ENCODE data around the gene RECK.

RECK gene

DNA sequence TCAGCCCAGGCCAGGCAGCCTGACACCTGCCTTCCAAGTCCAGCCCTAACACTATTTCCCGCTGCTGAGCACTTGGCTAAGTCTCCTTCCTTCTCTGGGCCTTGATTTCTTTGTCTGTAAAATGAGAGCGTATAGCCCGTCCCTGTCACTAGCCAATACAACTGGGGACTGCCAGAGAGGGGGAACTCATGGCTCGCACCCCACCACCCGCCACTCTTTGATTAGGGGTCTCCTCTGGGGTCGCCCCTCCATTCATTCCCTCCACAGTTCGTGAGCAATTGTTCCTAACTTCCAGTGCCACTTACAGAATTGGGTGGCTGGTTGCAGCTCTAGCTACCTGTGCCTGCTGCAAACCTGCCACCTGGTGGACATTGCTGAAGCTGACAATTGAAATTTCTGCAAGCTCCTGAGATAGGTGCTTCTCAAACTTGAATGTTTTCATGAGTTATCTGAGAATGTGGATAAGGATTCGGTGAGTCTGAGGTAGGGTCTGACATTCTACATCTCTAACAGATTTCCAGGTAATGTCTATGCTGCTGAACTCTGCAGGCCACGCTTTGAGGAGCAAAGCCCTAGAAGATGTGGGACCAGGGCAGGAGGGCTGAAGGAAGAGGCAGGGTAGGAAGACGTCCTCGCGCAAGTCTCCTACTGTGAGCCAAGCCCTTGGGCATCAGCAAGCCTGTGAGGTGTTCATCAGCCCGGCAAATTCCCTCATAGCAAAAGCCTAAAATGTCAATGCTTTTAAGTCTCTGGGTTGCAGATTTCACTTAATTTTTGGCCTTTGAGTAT, 13.3 kb upstream of the RECK start:
- Histone ChIP-seq H3K4me3 (ENCODE audit: control insufficient read depth in 1 of 7, extremely low read depth in 1 of 7, insufficient read depth in 4 of 7, low read depth in 2 of 7, low read length in 6 of 7) (no peak overlapping the region), H3K9me3 (ENCODE audit: control extremely low read depth in 1 of 5, control insufficient read depth in 4 of 5, insufficient read depth in 2 of 5, low read depth in 1 of 5, low read length in 4 of 5) (no peaks in the 10 kb centered on the region), H3K27ac (ENCODE audit: insufficient read depth in 1 of 2, low read depth in 1 of 2, low read length in 2 of 2, poor library complexity in 1 of 2, severe bottlenecking in 2 of 2) (no peak overlapping the region), H3K27me3 (replicated peaks in 2 of 5; ENCODE audit: control insufficient read depth in 4 of 5, insufficient read depth in 5 of 5, low read length in 4 of 5) (no peaks in the 10 kb centered on the region), H3K4me1 (ENCODE audit: control extremely low read depth in 1 of 4, control insufficient read depth in 4 of 4, insufficient read depth in 4 of 4, low read length in 3 of 4) (no peaks in the 10 kb centered on the region), H3K36me3 (ENCODE audit: control insufficient read depth in 4 of 4, insufficient read depth in 4 of 4, low read length in 3 of 4) (no peaks in the 10 kb centered on the region)
- peak; percentile 74 to 87 (median 81) for DNase-seq
- ChIA-PET POLR2A (no interaction called here), CTCF (interaction anchor here (0.9 to 8.8 kb wide), 16 partner anchors 9 to 197 kb away, joined by 3 to 85 read pairs (median 6); partner anchors contain the start of genes OR2S2 and RECK)
- WGBS (ENCODE audit: insufficient coverage): 50% methylated on average over 10 of the region's 13 CpGs

DNA sequence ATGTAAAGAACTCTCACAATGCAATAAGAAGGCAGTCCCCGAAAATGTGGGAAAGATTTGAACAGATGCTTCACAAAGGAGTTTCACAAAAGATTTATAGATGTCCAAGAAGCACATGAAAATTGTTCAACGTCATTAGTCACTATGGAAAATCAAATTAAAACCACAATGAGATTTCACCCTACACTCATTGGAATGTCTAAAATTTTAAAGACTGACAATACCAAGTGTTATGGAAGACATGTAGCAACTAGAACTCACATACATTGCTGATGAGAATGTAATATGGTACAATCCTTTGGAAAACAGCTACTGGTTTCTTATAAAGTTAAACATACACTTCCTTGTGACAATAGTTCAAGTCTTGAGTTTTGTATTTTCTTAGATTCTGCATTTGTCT, 11.0 kb upstream of the RECK start:
- ChIA-PET POLR2A (no interaction called here), CTCF (interaction anchor here (1.5 to 8.8 kb wide), 4 partner anchors 10 to 71 kb away, joined by 9 to 85 read pairs (median 29); partner anchors contain the start of genes OR2S2 and RECK)
- no peak overlapping the region for H3K4me3 ChIP-seq (ENCODE audit: control insufficient read depth in 1 of 7, extremely low read depth in 1 of 7, insufficient read depth in 4 of 7, low read depth in 2 of 7, low read length in 6 of 7)
- DNase-seq: no peak
- H3K9me3 ChIP-seq (ENCODE audit: control extremely low read depth in 1 of 5, control insufficient read depth in 4 of 5, insufficient read depth in 2 of 5, low read depth in 1 of 5, low read length in 4 of 5): no peaks in the 10 kb centered on the region
- H3K27me3 ChIP-seq (replicated peaks in 2 of 5; ENCODE audit: control insufficient read depth in 4 of 5, insufficient read depth in 5 of 5, low read length in 4 of 5): no peaks in the 10 kb centered on the region
- H3K4me1 ChIP-seq (ENCODE audit: control extremely low read depth in 1 of 4, control insufficient read depth in 4 of 4, insufficient read depth in 4 of 4, low read length in 3 of 4): peaks cover 0 to 9% (median 0%) of the 10 kb centered on the region in 4 experiments
- no CpG with 5 or more reads among the region's 2 CpGs for WGBS (ENCODE audit: insufficient coverage)
- no peaks in the 10 kb centered on the region for H3K36me3 ChIP-seq (ENCODE audit: control insufficient read depth in 4 of 4, insufficient read depth in 4 of 4, low read length in 3 of 4)
- H3K27ac ChIP-seq (ENCODE audit: insufficient read depth in 1 of 2, low read depth in 1 of 2, low read length in 2 of 2, poor library complexity in 1 of 2, severe bottlenecking in 2 of 2): no peak overlapping the region

DNA sequence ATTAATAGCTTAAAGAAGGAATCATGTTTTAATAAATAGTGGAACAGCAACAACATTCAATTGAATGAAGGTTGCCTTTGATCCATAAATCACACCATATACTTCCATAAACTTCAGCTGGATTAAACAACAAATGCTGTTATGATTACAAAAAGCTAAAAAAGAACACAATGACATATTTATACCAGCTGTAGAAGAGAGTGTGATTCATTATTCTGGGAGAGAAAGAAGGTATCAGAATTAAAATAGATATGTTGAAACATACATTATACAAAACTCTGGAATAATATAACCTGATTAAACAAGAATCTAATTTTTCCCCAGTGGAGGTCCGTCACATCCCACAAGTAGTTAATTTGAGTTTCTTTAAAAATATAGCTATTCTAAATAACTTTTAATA, 7.5 kb upstream of the RECK start:
- Histone ChIP-seq H3K4me1 (ENCODE audit: control extremely low read depth in 1 of 4, control insufficient read depth in 4 of 4, insufficient read depth in 4 of 4, low read length in 3 of 4) (peaks cover 0 to 9% (median 0%) of the 10 kb centered on the region in 4 experiments), H3K9me3 (ENCODE audit: control extremely low read depth in 1 of 5, control insufficient read depth in 4 of 5, insufficient read depth in 2 of 5, low read depth in 1 of 5, low read length in 4 of 5) (no peaks in the 10 kb centered on the region), H3K27ac (ENCODE audit: insufficient read depth in 1 of 2, low read depth in 1 of 2, low read length in 2 of 2, poor library complexity in 1 of 2, severe bottlenecking in 2 of 2) (no peak overlapping the region), H3K36me3 (ENCODE audit: control insufficient read depth in 4 of 4, insufficient read depth in 4 of 4, low read length in 3 of 4) (no peaks in the 10 kb centered on the region), H3K4me3 (ENCODE audit: control insufficient read depth in 1 of 7, extremely low read depth in 1 of 7, insufficient read depth in 4 of 7, low read depth in 2 of 7, low read length in 6 of 7) (no peak overlapping the region), H3K27me3 (replicated peaks in 2 of 5; ENCODE audit: control insufficient read depth in 4 of 5, insufficient read depth in 5 of 5, low read length in 4 of 5) (no peaks in the 10 kb centered on the region)
- ChIA-PET POLR2A (no interaction called here), CTCF (interaction anchor here (0.8 to 1.9 kb wide), 8 partner anchors 8 to 84 kb away, joined by 3 to 6 read pairs (median 4); no protein-coding TSS in a partner anchor)
- no CpG with 5 or more reads among the region's 1 CpG for WGBS (ENCODE audit: insufficient coverage)
- no peak for DNase-seq

- no peaks in the 10 kb centered on the region for H3K9me3 ChIP-seq (ENCODE audit: control extremely low read depth in 1 of 5, control insufficient read depth in 4 of 5, insufficient read depth in 2 of 5, low read depth in 1 of 5, low read length in 4 of 5)
- H3K36me3 ChIP-seq (ENCODE audit: control insufficient read depth in 4 of 4, insufficient read depth in 4 of 4, low read length in 3 of 4): no peaks in the 10 kb centered on the region
- no CpG with 5 or more reads among the region's 3 CpGs for WGBS (ENCODE audit: insufficient coverage)
- peaks cover 0 to 9% (median 0%) of the 10 kb centered on the region in 4 experiments for H3K4me1 ChIP-seq (ENCODE audit: control extremely low read depth in 1 of 4, control insufficient read depth in 4 of 4, insufficient read depth in 4 of 4, low read length in 3 of 4)
- DNase-seq: peak in 2 of 3 donors; percentile 40 to 52
- H3K27me3 ChIP-seq (replicated peaks in 2 of 5; ENCODE audit: control insufficient read depth in 4 of 5, insufficient read depth in 5 of 5, low read length in 4 of 5): no peaks in the 10 kb centered on the region
- no peak overlapping the region for H3K4me3 ChIP-seq (ENCODE audit: control insufficient read depth in 1 of 7, extremely low read depth in 1 of 7, insufficient read depth in 4 of 7, low read depth in 2 of 7, low read length in 6 of 7)
- ChIA-PET POLR2A (no interaction called here), CTCF (interaction anchor here (0.8 to 1.9 kb wide), 8 partner anchors 9 to 84 kb away, joined by 3 to 6 read pairs (median 4); no protein-coding TSS in a partner anchor)
- no peak overlapping the region for H3K27ac ChIP-seq (ENCODE audit: insufficient read depth in 1 of 2, low read depth in 1 of 2, low read length in 2 of 2, poor library complexity in 1 of 2, severe bottlenecking in 2 of 2)
These were observed 6.8 kb upstream of the RECK start for GRCh38 chr9:36029765-36030528.

GRCh38 chr9:36030871-36031270, 5.8 kb upstream of the RECK start:
- H3K27ac ChIP-seq (ENCODE audit: insufficient read depth in 1 of 2, low read depth in 1 of 2, low read length in 2 of 2, poor library complexity in 1 of 2, severe bottlenecking in 2 of 2): no peak overlapping the region
- ChIA-PET POLR2A (no interaction called here), CTCF (interaction anchor here (1.9 kb wide), 1 partner anchor 72 kb away, joined by 4 read pairs; no protein-coding TSS in a partner anchor)
- no peaks in the 10 kb centered on the region for H3K9me3 ChIP-seq (ENCODE audit: control extremely low read depth in 1 of 5, control insufficient read depth in 4 of 5, insufficient read depth in 2 of 5, low read depth in 1 of 5, low read length in 4 of 5)
- no peaks in the 10 kb centered on the region for H3K36me3 ChIP-seq (ENCODE audit: control insufficient read depth in 4 of 4, insufficient read depth in 4 of 4, low read length in 3 of 4)
- no CpG with 5 or more reads among the region's 3 CpGs for WGBS (ENCODE audit: insufficient coverage)
- no peaks in the 10 kb centered on the region for H3K27me3 ChIP-seq (replicated peaks in 2 of 5; ENCODE audit: control insufficient read depth in 4 of 5, insufficient read depth in 5 of 5, low read length in 4 of 5)
- no peak for DNase-seq
- H3K4me3 ChIP-seq (ENCODE audit: control insufficient read depth in 1 of 7, extremely low read depth in 1 of 7, insufficient read depth in 4 of 7, low read depth in 2 of 7, low read length in 6 of 7): no peak overlapping the region
- H3K4me1 ChIP-seq (ENCODE audit: control extremely low read depth in 1 of 4, control insufficient read depth in 4 of 4, insufficient read depth in 4 of 4, low read length in 3 of 4): peaks cover 0 to 9% (median 0%) of the 10 kb centered on the region in 4 experiments

DNA sequence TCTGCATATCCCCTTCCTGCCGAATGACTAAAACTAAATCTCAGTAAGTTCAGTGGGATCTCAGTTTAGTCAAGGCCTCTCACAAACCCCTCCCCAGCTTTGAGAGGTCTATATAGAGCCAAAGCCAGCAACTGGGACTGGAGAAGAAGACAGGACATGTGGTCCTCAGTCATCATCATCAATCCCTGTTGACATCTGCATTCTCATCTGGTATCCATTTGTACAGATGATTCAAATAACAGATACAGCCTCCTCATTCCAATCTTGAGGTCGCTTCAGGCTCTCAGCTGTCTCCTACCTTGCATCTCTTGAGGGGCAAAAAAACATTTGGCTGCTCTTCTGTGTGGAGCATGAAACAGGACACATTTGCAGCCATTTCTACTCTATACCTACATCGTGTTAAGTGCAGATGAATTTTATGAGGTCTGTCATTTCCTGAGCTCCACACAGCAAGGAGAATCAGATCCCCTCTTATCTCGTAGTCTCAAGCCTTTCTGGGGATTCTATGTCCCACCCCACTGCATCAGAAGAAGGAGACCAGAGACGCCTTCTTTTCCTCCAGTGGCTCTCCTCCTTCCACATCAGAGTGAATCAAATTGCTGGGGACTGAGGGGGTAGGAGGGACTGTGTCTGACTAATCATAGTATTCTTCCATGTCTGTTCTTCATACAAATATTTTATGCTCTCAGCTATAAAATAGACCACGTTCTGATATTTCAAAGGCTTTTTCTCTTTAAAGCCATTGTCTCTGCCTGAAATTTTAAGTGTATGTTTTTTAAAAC, 4.7 kb upstream of the RECK start:
- no peaks in the 10 kb centered on the region for H3K27me3 ChIP-seq (replicated peaks in 2 of 5; ENCODE audit: control insufficient read depth in 4 of 5, insufficient read depth in 5 of 5, low read length in 4 of 5)
- no peak overlapping the region for H3K4me3 ChIP-seq (ENCODE audit: control insufficient read depth in 1 of 7, extremely low read depth in 1 of 7, insufficient read depth in 4 of 7, low read depth in 2 of 7, low read length in 6 of 7)
- POLR2A ChIA-PET: no interaction called here
- no peaks in the 10 kb centered on the region for H3K36me3 ChIP-seq (ENCODE audit: control insufficient read depth in 4 of 4, insufficient read depth in 4 of 4, low read length in 3 of 4)
- H3K27ac ChIP-seq (ENCODE audit: insufficient read depth in 1 of 2, low read depth in 1 of 2, low read length in 2 of 2, poor library complexity in 1 of 2, severe bottlenecking in 2 of 2): no peak overlapping the region
- CTCF ChIA-PET: interaction anchor here (1.0 to 1.5 kb wide), 5 partner anchors 8 to 69 kb away, joined by 3 to 5 read pairs (median 3); no protein-coding TSS in a partner anchor
- WGBS (ENCODE audit: insufficient coverage): 90% methylated on average over 3 of the region's 6 CpGs
- H3K9me3 ChIP-seq (ENCODE audit: control extremely low read depth in 1 of 5, control insufficient read depth in 4 of 5, insufficient read depth in 2 of 5, low read depth in 1 of 5, low read length in 4 of 5): no peaks in the 10 kb centered on the region
- peaks cover 0 to 14% (median 4%) of the 10 kb centered on the region in 4 experiments for H3K4me1 ChIP-seq (ENCODE audit: control extremely low read depth in 1 of 4, control insufficient read depth in 4 of 4, insufficient read depth in 4 of 4, low read length in 3 of 4)
- DNase-seq: no peak
